HepG2 (cell line): Measurements from ENCODE around the gene ORC2. TPM values are rescaled to one million over a fixed set of nuclear protein-coding genes. Genes with fewer than 3 reads are reported as not detected.
A peak's percentile ranks its signal among the peaks of the same experiment; 100 is the strongest.

Experiments
- ARID5B ChIP-seq: IDR thresholded peaks from 2 replicates; pipeline ENCODE4 v1.4.0; 2020; ENCODE audit warnings: mild to moderate bottlenecking, missing genetic modification reagents
- CERS6 ChIP-seq: sonication (generic); formaldehyde crosslinking; IDR thresholded peaks from 2 replicates; pipeline ENCODE4 v1.5.0; 2020; ENCODE audit warnings: missing genetic modification reagents
- HOXA3 ChIP-seq: sonication (generic); formaldehyde crosslinking; IDR thresholded peaks from 2 replicates; pipeline ENCODE4 v1.5.0; 2020; ENCODE audit warnings: missing genetic modification reagents
- KLF11 ChIP-seq: IDR thresholded peaks from 2 replicates; pipeline ENCODE4 v1.6.1; 2016; ENCODE audit warnings: missing compliant biosample characterization
- MEIS1 ChIP-seq: sonication (generic); formaldehyde crosslinking; IDR thresholded peaks from 2 replicates; pipeline ENCODE4 v1.9.0; 2021; ENCODE audit warnings: mild to moderate bottlenecking, missing genetic modification reagents, moderate library complexity, borderline replicate concordance
- NFAT5 ChIP-seq: sonication (generic); formaldehyde crosslinking; IDR thresholded peaks from 2 replicates; pipeline ENCODE4 v1.4.0; 2020; ENCODE audit warnings: missing genetic modification reagents
- PHF8 ChIP-seq: sonication (generic); formaldehyde crosslinking; IDR thresholded peaks from 2 replicates; pipeline ENCODE4 v1.5.0; 2020; ENCODE audit warnings: missing genetic modification reagents
- RBAK ChIP-seq: sonication (generic); formaldehyde crosslinking; IDR thresholded peaks from 2 replicates; pipeline ENCODE4 v1.5.1; 2020; ENCODE audit warnings: mild to moderate bottlenecking, missing genetic modification reagents
- RNF219 ChIP-seq: sonication (generic); formaldehyde crosslinking; IDR thresholded peaks from 2 replicates; pipeline ENCODE4 v1.5.0; 2020; ENCODE audit warnings: mild to moderate bottlenecking, missing genetic modification reagents
- YEATS4 ChIP-seq: sonication (generic); formaldehyde crosslinking; IDR thresholded peaks from 2 replicates; pipeline ENCODE4 v1.4.0; 2020; ENCODE audit warnings: missing genetic modification reagents, borderline replicate concordance
- ZBTB38 ChIP-seq: sonication (generic); formaldehyde crosslinking; IDR thresholded peaks from 2 replicates; pipeline ENCODE4 v1.5.1; 2020; ENCODE audit warnings: mild to moderate bottlenecking, missing genetic modification reagents
- ZNF256 ChIP-seq: sonication (generic); formaldehyde crosslinking; conservative IDR thresholded peaks from 2 replicates; pipeline ENCODE4 v1.4.0; 2020; ENCODE audit warnings: missing genetic modification reagents
- ZNF737 ChIP-seq: sonication (generic); formaldehyde crosslinking; IDR thresholded peaks from 2 replicates; pipeline ENCODE4 v1.5.0; 2020; ENCODE audit warnings: missing genetic modification reagents, mild to moderate bottlenecking, borderline replicate concordance
- ZNF761 ChIP-seq: sonication (generic); formaldehyde crosslinking; conservative IDR thresholded peaks from 2 replicates; pipeline ENCODE4 v1.4.0; 2020; ENCODE audit warnings: mild to moderate bottlenecking, missing genetic modification reagents
- polyA plus RNA-seq, 8 experiments: library from polyadenylated mRNA; depleted of rRNA in 3 of 8; stranded (reverse) in 7 of 8; unstranded in 1 of 8; fragments of >200 nt; fragmentation: Illumina TruSeq in 4 of 8; extraction: Trizol in 4 of 8; gene quantifications; 2 replicates each; pipeline versions ENCODE4 v1.2.1 to v1.2.3, GENCODE V29; 2011 to 2016; ENCODE audit warnings: low read depth in 4 of 8, missing spikeins in 1 of 8, mixed read lengths in 1 of 8; ENCODE audit not compliant: insufficient read depth in 1 of 8
- total RNA-seq, 5 experiments: library from RNA; depleted of rRNA; stranded (reverse); fragments of >200 nt; fragmentation: Illumina TruSeq; extraction: Trizol; gene quantifications; 2 replicates each; pipeline ENCODE4 v1.2.3, GENCODE V29; 2016; ENCODE audit warnings: low read depth in 1 of 5
- TF ChIP-seq, protein P1 (sequence below): IDR thresholded peaks from 2 replicates; pipeline ENCODE4 v1.6.1; 2012; ENCODE audit warnings: low read depth, low read length, improper control_type of control experiment

Gene ORC2
- total and polyA plus RNA-seq, 2 of the 13 experiments (the other 11 are each of a cell fraction or from before 2014, with no cell fraction given) = 19.3 to 73.5 TPM

DNA sequence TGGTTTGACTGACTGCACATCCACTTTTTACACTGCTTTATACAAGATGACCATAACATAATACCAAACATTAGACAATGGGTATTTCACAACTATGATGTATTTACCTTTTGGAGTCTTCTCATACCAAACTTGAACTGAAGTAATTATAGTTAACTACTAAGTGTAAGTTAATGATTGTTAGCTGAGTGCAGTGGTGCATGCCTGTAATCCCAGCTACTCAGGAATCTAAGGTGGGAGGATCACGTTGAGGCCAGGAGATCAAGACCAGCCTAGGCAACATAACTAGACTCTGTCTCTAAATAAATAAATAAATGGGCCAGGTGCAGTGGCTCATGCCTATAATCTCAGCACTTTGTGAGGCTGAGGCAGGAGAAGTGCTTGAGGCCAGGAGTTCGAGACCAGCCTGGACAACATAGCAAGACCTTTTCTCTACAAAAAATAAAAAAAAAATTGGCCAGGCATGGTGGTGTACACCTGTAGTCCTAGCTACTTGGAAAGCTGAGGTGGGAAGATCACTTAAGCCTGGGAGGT lies 44.9 kb upstream of the ORC2 start (continued):
- TF ChIP-seq, protein P1, sequence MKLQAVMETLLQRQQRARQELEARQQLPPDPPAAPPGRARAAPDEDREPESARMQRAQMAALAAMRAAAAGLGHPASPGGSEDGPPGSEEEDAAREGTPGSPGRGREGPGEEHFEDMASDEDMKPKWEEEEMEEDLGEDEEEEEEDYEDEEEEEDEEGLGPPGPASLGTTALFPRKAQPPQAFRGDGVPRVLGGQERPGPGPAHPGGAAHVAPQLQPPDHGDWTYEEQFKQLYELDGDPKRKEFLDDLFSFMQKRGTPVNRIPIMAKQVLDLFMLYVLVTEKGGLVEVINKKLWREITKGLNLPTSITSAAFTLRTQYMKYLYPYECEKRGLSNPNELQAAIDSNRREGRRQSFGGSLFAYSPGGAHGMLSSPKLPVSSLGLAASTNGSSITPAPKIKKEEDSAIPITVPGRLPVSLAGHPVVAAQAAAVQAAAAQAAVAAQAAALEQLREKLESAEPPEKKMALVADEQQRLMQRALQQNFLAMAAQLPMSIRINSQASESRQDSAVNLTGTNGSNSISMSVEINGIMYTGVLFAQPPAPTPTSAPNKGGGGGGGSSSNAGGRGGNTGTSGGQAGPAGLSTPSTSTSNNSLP = peak; percentile 93
- peak; percentile 70; the same call in 1 of the 2 replicates for TF ChIP-seq RNF219 (CRISPR knock-in tag)
- TF ChIP-seq KLF11 (CRISPR knock-in tag) = no peak
- peak; percentile 46; the same call in 1 of the 2 replicates for TF ChIP-seq HOXA3
- TF ChIP-seq ZNF256 (CRISPR knock-in tag) = no peak
- TF ChIP-seq ARID5B (CRISPR knock-in tag) = peak; percentile 93
- TF ChIP-seq CERS6 = no peak
- TF ChIP-seq YEATS4 = no peak; the same call in 1 of the 2 replicates
- TF ChIP-seq MEIS1 (CRISPR knock-in tag) = no peak
- no peak for TF ChIP-seq NFAT5 (CRISPR knock-in tag)
- TF ChIP-seq RBAK = no peak
- no peak for TF ChIP-seq ZBTB38 (CRISPR knock-in tag)
- TF ChIP-seq ZNF761 (CRISPR knock-in tag) = no peak
- no peak for TF ChIP-seq PHF8 (CRISPR knock-in tag)
- no peak for TF ChIP-seq ZNF737 (CRISPR knock-in tag)
